TTC549 (cell line): Measurements from ENCODE around the gene ITPRIPL2.

Experiments
- FAIRE-seq: peaks from 2 replicates; lab custom pipeline; 2012; peaks lifted over from hg19 to GRCh38; lab: Jason Lieb, UNC

The ITPRIPL2 gene

DNA sequence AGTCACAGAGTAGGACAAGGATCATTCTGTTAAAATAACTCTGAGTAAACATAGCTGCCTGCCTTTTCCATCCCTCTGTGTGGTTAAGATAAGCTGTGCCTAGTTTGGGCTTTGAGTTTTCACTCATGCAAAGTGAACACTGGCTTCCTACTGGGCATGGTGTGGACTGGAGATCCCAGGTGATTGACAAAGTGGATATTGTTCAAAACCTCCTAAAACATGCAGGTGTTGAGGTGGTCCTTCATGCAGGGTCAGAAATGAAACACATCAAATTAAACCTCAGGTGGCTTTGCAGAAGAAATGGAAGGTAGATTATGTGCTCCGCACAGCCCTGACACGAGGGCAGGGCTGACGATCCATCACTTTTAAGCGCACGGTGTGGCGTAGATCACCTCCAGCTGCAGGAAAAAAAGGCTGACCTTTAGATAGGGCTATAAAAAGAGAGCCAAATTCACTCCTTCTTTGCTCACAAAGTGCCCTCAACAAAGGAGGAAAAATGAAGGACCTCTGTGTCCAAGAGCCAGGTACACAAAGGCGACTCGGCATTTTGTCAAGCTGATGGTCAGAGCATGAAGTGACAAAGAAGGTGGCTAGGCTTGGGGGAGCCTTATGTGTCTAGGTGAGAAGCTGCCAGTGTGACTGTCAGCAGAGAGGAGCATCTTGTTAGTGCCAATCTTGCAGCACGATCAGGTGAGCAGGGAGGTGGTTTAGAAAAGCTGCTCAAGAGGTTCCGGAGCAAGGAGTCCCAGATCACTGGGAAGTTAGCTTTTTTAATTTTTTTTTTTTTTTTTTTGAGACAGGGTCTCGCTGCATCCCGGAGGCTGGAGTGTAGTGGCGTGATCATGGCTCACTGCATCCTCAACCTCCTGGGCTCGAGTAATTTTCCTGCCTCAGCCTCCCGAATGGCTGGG, 19.9 kb upstream of the ITPRIPL2 start:
- FAIRE-seq: no peak

GRCh38 chr16:19094542-19095365, 19.0 kb upstream of the ITPRIPL2 start:
- FAIRE-seq: no peak

DNA sequence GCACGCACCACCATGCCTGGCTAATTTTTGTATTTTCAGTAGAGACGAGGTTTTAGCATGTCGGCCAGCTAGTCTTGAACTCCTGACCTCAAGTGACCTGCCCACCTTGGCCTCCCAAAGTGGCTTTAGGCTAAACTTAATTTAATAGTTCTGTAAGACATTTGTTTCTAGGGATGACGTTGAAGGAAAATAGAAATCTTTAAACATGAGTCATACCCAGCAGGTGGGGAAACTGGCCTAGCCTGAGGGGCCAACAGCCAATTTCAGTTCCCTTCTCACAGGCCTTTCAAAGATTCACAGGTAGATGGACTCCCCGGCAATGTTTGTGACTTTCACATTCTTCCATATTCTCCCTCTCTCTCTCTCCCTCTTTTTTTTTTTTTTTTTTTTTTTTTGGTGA, 18.1 kb upstream of the ITPRIPL2 start:
- no peak for FAIRE-seq

- no peak for FAIRE-seq
Measured at GRCh38 chr16:19098173-19098572, 15.6 kb upstream of the ITPRIPL2 start.

GRCh38 chr16:19102187-19102872, 11.4 kb upstream of the ITPRIPL2 start:
- no peak for FAIRE-seq

GRCh38 chr16:19104607-19105006, 9.2 kb upstream of the ITPRIPL2 start:
- FAIRE-seq: no peak

DNA sequence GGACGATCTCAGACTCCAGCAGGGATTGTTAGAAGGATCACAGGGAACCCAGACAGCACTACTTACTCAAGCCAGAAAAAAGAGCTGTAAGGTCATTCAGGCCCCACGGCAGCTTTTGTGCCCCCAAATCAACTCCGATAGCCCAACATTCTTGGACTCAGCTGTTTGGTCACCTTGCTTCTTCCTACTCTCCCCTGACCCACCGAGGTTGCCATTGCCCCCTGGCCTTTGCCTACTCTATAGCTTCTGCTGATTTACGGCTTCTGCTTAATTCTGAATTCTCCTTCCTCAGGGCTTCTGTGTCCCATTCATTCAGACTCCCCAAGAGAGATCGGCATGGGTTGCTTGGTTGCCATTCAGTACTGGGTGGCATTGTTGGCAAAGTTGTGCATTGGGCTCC, 8.6 kb upstream of the ITPRIPL2 start:
- no peak for FAIRE-seq

DNA sequence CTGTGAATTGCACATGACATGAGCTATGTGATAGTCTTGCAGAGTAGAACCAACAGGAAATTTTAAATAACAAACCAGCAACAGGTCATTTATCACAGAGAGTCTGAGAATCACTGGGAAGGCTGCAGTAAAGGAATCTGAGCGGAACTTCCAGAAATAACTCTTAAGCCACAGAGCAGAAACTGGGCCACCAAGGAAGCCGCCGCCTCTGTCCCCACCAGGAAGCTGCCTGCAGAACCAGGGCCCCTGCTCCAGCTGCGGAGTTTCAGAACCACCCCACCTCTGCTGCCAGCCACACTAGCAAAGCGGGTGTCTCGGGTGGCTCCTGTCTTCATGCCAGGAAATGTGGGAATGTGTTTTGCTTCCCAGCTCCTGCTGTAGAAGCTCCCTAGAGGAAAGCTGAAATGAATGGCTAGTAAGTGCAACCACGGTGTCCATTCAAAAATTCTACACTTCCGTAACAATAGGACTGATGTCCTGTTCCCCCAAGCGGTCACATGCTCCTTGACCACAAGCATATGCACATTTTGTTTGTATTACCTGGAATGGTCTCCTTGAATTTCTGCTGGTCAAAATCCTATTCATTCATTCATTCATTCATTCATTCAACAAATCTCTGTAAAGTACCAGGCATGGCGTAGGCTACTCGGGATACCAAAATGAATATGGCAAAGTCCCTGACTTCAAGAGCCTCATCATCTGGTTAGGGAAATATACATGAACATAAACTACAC, 7.7 kb upstream of the ITPRIPL2 start:
- no peak for FAIRE-seq

DNA sequence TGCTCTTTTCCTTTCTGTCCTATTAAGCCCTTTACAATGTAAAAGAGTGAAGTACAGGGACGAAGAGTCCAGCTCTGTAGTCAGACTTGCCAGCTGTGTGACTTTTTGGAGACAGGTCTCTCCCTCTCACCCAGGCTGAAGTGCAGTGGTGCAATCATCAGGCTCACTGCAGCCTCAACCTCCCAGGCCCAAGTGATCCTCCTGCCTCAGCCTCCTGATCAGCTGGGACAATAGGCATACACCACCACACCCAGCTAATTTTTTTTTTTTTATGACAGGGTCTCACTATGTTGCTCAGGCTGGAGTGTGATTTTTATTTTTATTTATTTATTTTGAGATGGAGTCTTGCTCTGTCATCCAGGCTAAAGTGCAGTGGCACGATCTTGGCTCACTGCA, 7.1 kb upstream of the ITPRIPL2 start:
- no peak for FAIRE-seq

DNA sequence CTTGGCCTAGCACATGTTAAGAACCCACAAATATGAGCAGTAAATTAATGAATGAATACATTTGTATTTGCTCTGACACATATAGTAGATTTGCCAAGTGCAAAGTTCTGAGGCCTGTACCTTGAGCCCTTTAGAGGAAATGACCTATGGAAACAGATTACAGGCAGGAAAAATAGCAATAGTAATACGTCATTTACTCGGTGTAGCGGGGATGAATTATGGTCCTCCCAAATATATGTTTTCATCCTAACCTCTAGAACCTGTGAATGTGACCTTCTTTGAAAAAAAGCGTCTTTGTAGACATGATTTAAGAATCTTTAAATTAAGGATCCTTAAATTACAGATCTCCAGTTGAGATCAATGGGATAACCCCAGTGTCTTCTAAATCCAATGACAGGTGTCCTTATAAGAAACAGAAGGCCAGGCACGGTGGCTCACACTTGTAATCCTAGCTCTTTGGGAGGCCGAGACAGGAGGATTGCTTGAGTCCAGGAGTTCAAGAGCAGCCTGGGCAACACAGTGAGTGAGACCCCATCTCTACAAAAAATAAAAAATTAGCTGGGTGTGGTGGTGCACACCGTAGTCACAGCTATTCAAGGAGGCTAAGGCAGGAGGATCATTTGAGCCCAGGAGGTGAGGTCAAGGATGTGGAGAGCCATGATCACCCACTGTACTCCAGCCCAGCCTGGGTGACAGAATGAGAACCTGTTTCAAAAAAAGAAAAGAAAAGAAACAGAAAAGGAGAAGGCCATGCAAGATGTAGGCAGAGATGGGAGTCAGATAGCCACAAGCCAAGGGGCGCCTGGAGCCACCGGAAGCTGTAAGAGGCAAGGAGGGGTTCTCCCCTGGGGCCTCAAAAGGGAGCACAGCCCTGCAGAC, 5.1 kb upstream of the ITPRIPL2 start:
- no peak for FAIRE-seq

- FAIRE-seq: no peak
Measured at GRCh38 chr16:19109288-19109664, 4.5 kb upstream of the ITPRIPL2 start.

- no peak for FAIRE-seq
Measured at GRCh38 chr16:19110537-19111360, 3.0 kb upstream of the ITPRIPL2 start.

DNA sequence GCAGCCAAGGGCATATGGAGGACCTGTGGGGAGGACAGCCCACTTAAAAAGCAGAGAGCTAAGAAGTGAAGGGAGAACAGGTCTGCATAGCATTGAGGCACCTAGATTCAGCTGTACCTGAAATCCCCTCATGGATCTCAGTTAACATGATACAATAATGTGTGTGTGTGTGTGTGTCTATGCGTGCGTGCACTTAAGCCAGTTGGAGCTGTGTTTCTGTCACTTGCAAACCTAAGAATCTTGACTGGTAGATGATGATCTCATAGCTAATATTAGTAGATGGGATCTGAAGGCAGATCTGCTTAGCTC, 1.7 kb upstream of the ITPRIPL2 start:
- FAIRE-seq: no peak

DNA sequence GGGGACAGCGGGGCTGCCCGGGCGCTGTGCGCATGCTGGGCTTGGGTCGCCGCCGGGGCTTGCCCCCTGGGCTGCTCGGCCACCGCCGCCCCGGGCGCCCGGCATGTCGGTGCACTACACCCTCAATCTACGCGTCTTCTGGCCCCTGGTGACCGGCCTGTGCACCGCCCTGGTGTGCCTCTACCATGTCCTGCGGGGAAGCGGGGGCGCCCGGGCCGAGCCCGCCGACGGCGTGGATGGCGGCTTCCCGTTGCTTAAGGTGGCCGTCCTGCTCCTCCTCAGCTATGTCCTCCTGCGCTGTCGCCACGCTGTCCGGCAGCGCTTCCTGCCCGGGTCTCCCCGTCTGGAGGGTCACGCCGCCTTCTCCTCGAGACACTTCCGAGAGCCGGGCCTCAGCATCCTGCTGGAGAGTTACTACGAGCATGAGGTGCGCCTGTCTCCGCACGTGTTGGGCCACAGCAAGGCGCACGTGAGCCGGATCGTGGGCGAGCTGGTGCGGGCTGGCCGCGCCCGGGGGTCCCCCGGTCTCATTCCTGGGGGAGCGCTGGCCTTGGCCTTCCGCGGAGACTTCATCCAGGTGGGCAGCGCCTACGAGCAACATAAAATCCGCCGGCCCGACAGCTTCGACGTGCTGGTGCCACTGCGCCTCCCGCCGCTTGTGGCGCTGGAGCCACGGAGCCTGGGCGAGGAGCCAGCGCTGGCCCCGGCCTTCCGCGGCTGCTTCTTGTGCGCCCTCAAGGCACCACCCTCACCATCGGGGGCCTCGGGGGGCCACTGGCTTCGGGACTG, 789 bp downstream of the ITPRIPL2 start:
- FAIRE-seq: no peak

GRCh38 chr16:19115148-19116021, 1.6 kb downstream of the ITPRIPL2 start:
- FAIRE-seq: no peak

DNA sequence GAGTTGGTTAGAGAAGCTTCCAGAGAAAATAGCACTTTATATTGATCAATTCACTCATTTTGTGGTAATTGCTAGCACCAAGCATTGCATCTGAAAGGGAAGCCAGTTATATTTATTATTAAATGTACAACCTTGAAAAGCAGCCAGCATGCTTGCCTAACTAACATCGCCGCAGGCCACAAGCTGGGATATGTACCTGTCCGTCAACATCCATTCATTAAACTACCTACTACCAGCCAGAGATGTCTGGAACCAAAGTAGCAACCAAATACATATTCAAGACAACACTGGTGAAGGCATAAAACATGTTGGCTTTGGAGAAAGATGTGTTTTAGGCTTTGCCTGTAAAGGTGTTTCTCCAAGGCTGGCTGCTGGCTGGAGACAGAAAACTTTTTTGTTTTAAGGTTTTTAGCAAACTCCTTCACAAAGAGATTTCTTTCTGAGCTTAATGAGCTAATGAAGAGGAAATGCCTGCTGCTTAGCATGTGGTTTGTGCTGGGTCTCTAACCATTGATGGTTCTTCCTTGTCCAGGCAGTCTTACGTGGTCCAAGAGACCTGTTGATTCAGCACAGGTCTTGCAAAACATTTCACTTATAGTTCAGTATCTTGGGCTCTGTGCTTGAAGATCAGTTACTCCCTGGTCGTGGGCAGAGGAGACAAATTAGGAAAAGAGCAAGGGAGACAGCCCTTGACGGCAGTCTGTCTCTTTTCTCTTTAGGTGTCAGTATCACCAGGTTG, 3.1 kb downstream of the ITPRIPL2 start:
- FAIRE-seq: no peak

DNA sequence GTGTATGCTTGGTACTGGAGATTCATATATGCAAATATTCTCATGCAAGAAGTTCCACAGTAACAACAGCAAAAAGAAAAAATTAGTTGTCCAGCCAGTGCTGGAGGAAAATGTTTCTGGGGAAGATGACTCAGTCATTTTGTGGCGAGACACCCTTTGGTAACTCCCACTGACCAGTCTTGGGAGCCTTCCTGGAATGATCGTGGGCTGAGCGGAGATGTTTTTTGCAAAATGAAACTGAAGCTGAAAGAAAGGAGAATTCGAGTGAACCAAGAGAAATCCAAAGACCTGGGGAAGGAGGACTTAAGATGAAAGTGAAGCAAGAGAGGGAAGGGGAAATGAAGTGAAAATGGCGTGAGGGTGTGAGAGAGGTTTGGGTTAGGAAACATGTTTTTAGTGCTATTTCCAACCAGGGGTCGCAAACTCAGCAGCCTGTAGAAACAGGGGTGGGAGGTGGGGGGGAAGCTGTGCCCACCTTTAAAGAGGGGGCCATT, 5.2 kb downstream of the ITPRIPL2 start:
- FAIRE-seq: no peak

DNA sequence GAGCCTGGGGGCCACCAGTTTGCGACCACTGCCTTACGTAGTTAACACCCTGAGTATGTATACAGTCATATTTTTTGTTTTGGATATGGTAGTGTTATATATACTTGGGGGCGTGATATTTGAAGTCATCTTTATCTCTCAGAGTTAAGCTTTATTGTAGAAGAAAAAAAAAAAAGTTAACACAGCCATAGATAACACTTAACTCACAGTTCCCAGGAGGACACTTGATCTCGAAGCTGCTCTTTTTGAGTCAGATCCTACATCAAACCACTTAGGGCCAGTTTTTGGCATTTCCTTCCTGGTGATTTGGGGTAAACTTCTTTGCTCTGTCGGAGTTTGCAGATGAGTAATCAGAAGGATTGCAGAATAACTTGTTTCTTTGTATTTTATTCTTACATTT, 5.8 kb downstream of the ITPRIPL2 start:
- FAIRE-seq: no peak
